Naive thymus-derived CD8-positive, alpha-beta T cell (primary cell): ENCODE measurements around the gene SUMF2. TPM values are rescaled to one million over a fixed set of nuclear protein-coding genes. Genes with fewer than 3 reads are reported as not detected.
A peak's percentile ranks its signal among the peaks of the same experiment; 100 is the strongest.
"Not testable (repeated sequence)": the region's sequence is repeated elsewhere in the genome, so short reads cannot be mapped to it uniquely, and the experiment has no call there.

Source experiments
- ATAC-seq, 2 donors: fragments of 150-1000 bp; cut with Tn5 transposase in 1 of 2; sonication (Bioruptor Pico), chemical (Tn5 transposase) in 1 of 2; 1 replicate in 1 of 2; 2 replicates in 1 of 2; pipeline ENCODE4 v1.10.0; 2021; ENCODE audit warnings: mild to moderate bottlenecking in 2 of 2, moderate library complexity in 2 of 2
- POLR2A ChIA-PET: fragments of 350-600 bp; sonication (Branson Sonifier 250); formaldehyde crosslinking; loops from one replicate; lab custom pipeline; 2021; ENCODE audit warnings: antibody characterized with exemption; lab: Charles Lee
- DNase-seq, 10 donors: peaks; one replicate each; pipeline versions ENCODE4 v3.0.0 to v3.0.0-alpha.2; 2020 to 2022
- H3K27ac Mint-ChIP-seq, 10 donors: one replicate each; pipeline ENCODE4 v1.8.0; 2020 to 2022; ENCODE audit warnings: mild to moderate bottlenecking in 10 of 10, mixed read lengths in 10 of 10, moderate library complexity in 4 of 10, inconsistent platforms in 1 of 10
- H3K27me3 Mint-ChIP-seq, 5 donors: one replicate each; pipeline ENCODE4 v1.8.0; 2021 to 2022; ENCODE audit warnings: mixed read lengths in 5 of 5
- H3K36me3 Mint-ChIP-seq, 3 donors: one replicate each; pipeline ENCODE4 v1.8.0; 2020 to 2022; ENCODE audit warnings: mixed read lengths in 3 of 3, mild to moderate bottlenecking in 2 of 3, inconsistent platforms in 1 of 3
- H3K4me1 Mint-ChIP-seq, 4 donors: one replicate each; pipeline ENCODE4 v1.8.0; 2021 to 2022; ENCODE audit warnings: mixed read lengths in 4 of 4
- H3K4me3 Mint-ChIP-seq, 10 donors: one replicate each; pipeline ENCODE4 v1.8.0; 2020 to 2022; ENCODE audit warnings: mild to moderate bottlenecking in 10 of 10, mixed read lengths in 10 of 10, moderate library complexity in 6 of 10, inconsistent platforms in 1 of 10
- H3K9me3 Mint-ChIP-seq, 9 donors: one replicate each; pipeline ENCODE4 v1.8.0; 2020 to 2022; ENCODE audit warnings: mixed read lengths in 9 of 9, mild to moderate bottlenecking in 3 of 9, inconsistent platforms in 1 of 9, moderate library complexity in 1 of 9
- polyA plus RNA-seq, 3 donors: library from polyadenylated mRNA; unstranded; fragments of 300-500 nt; fragmentation: Illumina TruSeq; gene quantifications; one replicate each; pipeline ENCODE4 v1.2.3, GENCODE V29; 2021
- total RNA-seq, 8 experiments: library from RNA in 2 of 8; stranded (reverse) in 2 of 8; gene quantifications; one replicate each; pipeline ENCODE4 v1.2.3 and lab custom pipeline; 2021 to 2026

The SUMF2 gene
- total and polyA plus RNA-seq, 5 experiments from 2014 or later, result 135 to 176 (median 168) TPM

GRCh38 chr7:56046721-56047445 lies 17.2 kb upstream of the SUMF2 start:
- H3K27me3 Mint-ChIP-seq, result no peaks in the 10 kb centered on the region
- peaks cover 4 to 13% (median 12%) of the 10 kb centered on the region in 4 donors for H3K4me1 Mint-ChIP-seq
- ATAC-seq, result no peak
- peaks cover 0 to 2% (median 0%) of the 10 kb centered on the region in 3 donors for H3K36me3 Mint-ChIP-seq
- H3K4me3 Mint-ChIP-seq, result no peak overlapping the region
- DNase-seq, result no peak
- peak overlapping the region in 3 of 10 donors; percentile 14 to 67 (median 59) for H3K27ac Mint-ChIP-seq
- no peaks in the 10 kb centered on the region for H3K9me3 Mint-ChIP-seq
- POLR2A ChIA-PET, result no interaction called here

GRCh38 chr7:56047446-56048116 lies 16.5 kb upstream of the SUMF2 start:
- peaks cover 4 to 18% (median 14%) of the 10 kb centered on the region in 4 donors for H3K4me1 Mint-ChIP-seq
- H3K27me3 Mint-ChIP-seq, DNase-seq, H3K36me3 Mint-ChIP-seq, H3K9me3 Mint-ChIP-seq, ATAC-seq, H3K4me3 Mint-ChIP-seq, POLR2A ChIA-PET: not testable (repeated sequence)
- H3K27ac Mint-ChIP-seq, result peak overlapping the region in 1 of 10 donors; percentile 8

- no peak for ATAC-seq
- no peaks in the 10 kb centered on the region for H3K9me3 Mint-ChIP-seq
These were observed 15.8 kb upstream of the SUMF2 start for GRCh38 chr7:56048245-56048644.

GRCh38 chr7:56048763-56049162 lies 15.3 kb upstream of the SUMF2 start:
- not testable (repeated sequence) for H3K9me3 Mint-ChIP-seq, H3K36me3 Mint-ChIP-seq, ATAC-seq, H3K27me3 Mint-ChIP-seq, H3K4me3 Mint-ChIP-seq, DNase-seq
- H3K4me1 Mint-ChIP-seq, result peaks cover 4 to 29% (median 22%) of the 10 kb centered on the region in 4 donors
- POLR2A ChIA-PET, result interaction anchor here (0.6 to 0.7 kb wide), 2 partner anchors 15 to 161 kb away, joined by 4 read pairs; no protein-coding TSS in a partner anchor
- peak overlapping the region in 4 of 10 donors; percentile 1 to 74 (median 62) for H3K27ac Mint-ChIP-seq

More at GRCh38 chr7:56048245-56048644, 15.8 kb upstream of the SUMF2 start:
- Mint-ChIP-seq H3K4me1 (peaks cover 4 to 25% (median 18%) of the 10 kb centered on the region in 4 donors), H3K4me3 (no peak overlapping the region), H3K27ac (peak overlapping the region in 3 of 10 donors; percentile 1 to 74 (median 59)), H3K36me3 (peaks cover 0 to 5% (median 0%) of the 10 kb centered on the region in 3 donors), H3K27me3 (no peaks in the 10 kb centered on the region)
- POLR2A ChIA-PET, result interaction anchor here (0.6 kb wide), 1 partner anchor 160 kb away, joined by 4 read pairs; no protein-coding TSS in a partner anchor
- DNase-seq, result no peak

GRCh38 chr7:56051053-56051338 lies 13.1 kb upstream of the SUMF2 start:
- peak overlapping the region; percentile 82 to 97 (median 96) for H3K27ac Mint-ChIP-seq
- H3K9me3 Mint-ChIP-seq, result no peaks in the 10 kb centered on the region
- ATAC-seq, result no peak
- peak overlapping the region; percentile 91 to 99 (median 96) for H3K4me3 Mint-ChIP-seq
- POLR2A ChIA-PET, result interaction anchor here (0.6 to 2.2 kb wide), 12 partner anchors 8 to 685 kb away, joined by 3 to 42 read pairs (median 3); partner anchors contain the start of genes CHCHD2 and SUMF2
- no peaks in the 10 kb centered on the region for H3K27me3 Mint-ChIP-seq
- peaks cover 4 to 44% (median 32%) of the 10 kb centered on the region in 4 donors for H3K4me1 Mint-ChIP-seq
- H3K36me3 Mint-ChIP-seq, result peaks cover 0 to 31% (median 0%) of the 10 kb centered on the region in 3 donors
- DNase-seq, result no peak

GRCh38 chr7:56051339-56052191 lies 12.5 kb upstream of the SUMF2 start, which contains the start of the genes CCT6A and PSPH:
Gene CCT6A, plus strand, starts transcription at chr7:56051765. Its CDS starts 84 bp downstream, at chr7:56051849.
Gene PSPH, minus strand, starts transcription at chr7:56051444. Its CDS starts 30,232 bp downstream, at chr7:56021212.
- ATAC-seq, result peak; percentile 85 to 94
- peaks cover 4 to 44% (median 32%) of the 10 kb centered on the region in 4 donors for H3K4me1 Mint-ChIP-seq
- POLR2A ChIA-PET, result interaction anchor here (0.6 to 2.2 kb wide), 11 partner anchors 8 to 685 kb away, joined by 3 to 42 read pairs (median 3); partner anchors contain the start of genes CHCHD2 and SUMF2
- H3K9me3 Mint-ChIP-seq, result no peaks in the 10 kb centered on the region
- no peaks in the 10 kb centered on the region for H3K27me3 Mint-ChIP-seq
- peak; percentile 69 to 91 (median 84) for DNase-seq
- H3K27ac Mint-ChIP-seq, result peak within 1 kb of the TSS; percentile 82 to 97 (median 96)
- peaks cover 0 to 36% (median 0%) of the 10 kb centered on the region in 3 donors for H3K36me3 Mint-ChIP-seq
- H3K4me3 Mint-ChIP-seq, result peak within 1 kb of the TSS; percentile 91 to 99 (median 96)

- Mint-ChIP-seq H3K27me3 (no peaks in the 10 kb centered on the region), H3K4me1 (peaks cover 4 to 46% (median 32%) of the 10 kb centered on the region in 4 donors), H3K4me3 (peak overlapping the region in 9 of 10 donors; percentile 20 to 94 (median 64)), H3K27ac (peak overlapping the region in 6 of 10 donors; percentile 19 to 69 (median 56)), H3K36me3 (peaks cover 0 to 55% (median 0%) of the 10 kb centered on the region in 3 donors), H3K9me3 (no peaks in the 10 kb centered on the region)
- POLR2A ChIA-PET, result interaction anchor here (0.8 to 1.0 kb wide), 3 partner anchors 11 to 53 kb away, joined by 3 to 4 read pairs (median 3); partner anchors contain the start of genes CHCHD2 and SUMF2
- no peak for ATAC-seq
- DNase-seq, result no peak
These were observed 10.7 kb upstream of the SUMF2 start for GRCh38 chr7:56053379-56053778.

GRCh38 chr7:56053993-56054392 lies 10.1 kb upstream of the SUMF2 start:
- POLR2A ChIA-PET, result interaction anchor here (0.9 to 1.0 kb wide), 2 partner anchors 10 to 52 kb away, joined by 3 read pairs; partner anchors contain the start of gene CHCHD2
- Mint-ChIP-seq H3K36me3 (peaks cover 0 to 61% (median 0%) of the 10 kb centered on the region in 3 donors), H3K4me1 (peaks cover 4 to 46% (median 32%) of the 10 kb centered on the region in 4 donors), H3K9me3 (no peaks in the 10 kb centered on the region), H3K27me3 (no peaks in the 10 kb centered on the region), H3K27ac (peak overlapping the region in 5 of 10 donors; percentile 10 to 80 (median 22)), H3K4me3 (peak overlapping the region in 3 of 10 donors; percentile 18 to 94 (median 28))
- no peak for ATAC-seq
- no peak for DNase-seq

GRCh38 chr7:56062382-56062781 lies 1.7 kb upstream of the SUMF2 start:
- ATAC-seq, result no peak
- POLR2A ChIA-PET, result interaction anchor here (4.3 kb wide), 1 partner anchor 11 kb away, joined by 42 read pairs; the partner anchor contains the start of genes CCT6A and PSPH
- Mint-ChIP-seq H3K27ac (peak overlapping the region in 9 of 10 donors; percentile 0 to 98 (median 76)), H3K4me3 (peak overlapping the region in 7 of 10 donors; percentile 8 to 70 (median 41)), H3K9me3 (no peaks in the 10 kb centered on the region), H3K36me3 (peaks cover 0 to 62% (median 1%) of the 10 kb centered on the region in 3 donors), H3K4me1 (peaks cover 15 to 35% (median 33%) of the 10 kb centered on the region in 4 donors), H3K27me3 (peaks cover 0 to 3% (median 0%) of the 10 kb centered on the region in 5 donors)
- no peak for DNase-seq

- Mint-ChIP-seq H3K4me1 (peaks cover 15 to 35% (median 33%) of the 10 kb centered on the region in 4 donors), H3K4me3 (peak overlapping the region; percentile 90 to 96 (median 94)), H3K27me3 (peaks cover 0 to 3% (median 0%) of the 10 kb centered on the region in 5 donors), H3K36me3 (peaks cover 0 to 56% (median 1%) of the 10 kb centered on the region in 3 donors), H3K27ac (peak overlapping the region; percentile 95 to 99 (median 98)), H3K9me3 (no peaks in the 10 kb centered on the region)
- ATAC-seq, result no peak
- DNase-seq, result no peak
- POLR2A ChIA-PET, result interaction anchor here (0.8 to 4.3 kb wide), 5 partner anchors 12 to 489 kb away, joined by 3 to 42 read pairs (median 11); partner anchors contain the start of genes CCT6A, CHCHD2 and PSPH
These were observed 595 bp upstream of the SUMF2 start for GRCh38 chr7:56063500-56063881.

- H3K4me1 Mint-ChIP-seq, result peaks cover 15 to 35% (median 33%) of the 10 kb centered on the region in 4 donors
- H3K4me3 Mint-ChIP-seq, result peak overlapping the region in 4 of 10 donors; percentile 12 to 38 (median 19)
- DNase-seq, ATAC-seq, H3K9me3 Mint-ChIP-seq, H3K27me3 Mint-ChIP-seq: not testable (repeated sequence)
- peak overlapping the region in 2 of 10 donors; percentile 57 to 81 for H3K27ac Mint-ChIP-seq
- POLR2A ChIA-PET, result interaction anchor here (2.5 to 4.3 kb wide), 2 partner anchors 15 to 40 kb away, joined by 21 to 42 read pairs; partner anchors contain the start of genes CCT6A, CHCHD2 and PSPH
- H3K36me3 Mint-ChIP-seq, result peaks cover 0 to 53% (median 0%) of the 10 kb centered on the region in 3 donors
These were observed 2.3 kb downstream of the SUMF2 start for GRCh38 chr7:56066376-56066775.
